ENCODE data around the gene PDIA6.

Gene PDIA6

GRCh38 chr2:10775021-10775780 lies 37.4 kb downstream of the PDIA6 start:
- no peak overlapping the region for H3K4me3 ChIP-seq (ENCODE audit: low read depth, low read length)

GRCh38 chr2:10774394-10774793 lies 38.2 kb downstream of the PDIA6 start:
- H3K4me3 ChIP-seq (ENCODE audit: low read depth, low read length), result no peak overlapping the region
- TF ChIP-seq CTCF (IDR thresholded peaks at IDR 0.05; ENCODE audit: borderline replicate concordance, insufficient read depth, low read depth, low read length), result no peak

More at GRCh38 chr2:10775021-10775780, 37.4 kb downstream of the PDIA6 start:
- TF ChIP-seq CTCF (IDR thresholded peaks at IDR 0.05; ENCODE audit: borderline replicate concordance, insufficient read depth, low read depth, low read length), result no peak

GRCh38 chr2:10773821-10774341 lies 38.7 kb downstream of the PDIA6 start:
- H3K4me3 ChIP-seq (ENCODE audit: low read depth, low read length), result no peak overlapping the region

GRCh38 chr2:10772868-10773215 lies 39.7 kb downstream of the PDIA6 start:
- no peak for TF ChIP-seq CTCF (IDR thresholded peaks at IDR 0.05; ENCODE audit: borderline replicate concordance, insufficient read depth, low read depth, low read length)
- no peak overlapping the region for H3K4me3 ChIP-seq (ENCODE audit: low read depth, low read length)

More at GRCh38 chr2:10773821-10774341, 38.7 kb downstream of the PDIA6 start:
- no peak for TF ChIP-seq CTCF (IDR thresholded peaks at IDR 0.05; ENCODE audit: borderline replicate concordance, insufficient read depth, low read depth, low read length)

- H3K4me3 ChIP-seq (ENCODE audit: low read depth, low read length), result no peak overlapping the region
- TF ChIP-seq CTCF (IDR thresholded peaks at IDR 0.05; ENCODE audit: borderline replicate concordance, insufficient read depth, low read depth, low read length), result no peak
Observed at GRCh38 chr2:10772201-10772867, 40.3 kb downstream of the PDIA6 start.

- no peak overlapping the region for H3K4me3 ChIP-seq (ENCODE audit: low read depth, low read length)
- no peak for TF ChIP-seq CTCF (IDR thresholded peaks at IDR 0.05; ENCODE audit: borderline replicate concordance, insufficient read depth, low read depth, low read length)
Observed at GRCh38 chr2:10771786-10772185, 40.8 kb downstream of the PDIA6 start.
